ENCODE measurements around the gene ZNF664. TPM values are rescaled to one million over a fixed set of nuclear protein-coding genes. Genes with fewer than 3 reads are reported as not detected.
A peak's percentile ranks its signal among the peaks of the same experiment; 100 is the strongest.

ZNF664 gene
- total and polyA plus RNA-seq, 8 donors, result 16.5 to 224 (median 59.3) TPM

GRCh38 chr12:124035163-124035562 lies 62.1 kb downstream of the ZNF664 start:
- no peak for DNase-seq
- intact Hi-C loops (cut with DNase I; ENCODE audit: low total_unique reads), result loop anchor here (5.0 kb wide), 1 partner anchor 737 kb away; no protein-coding TSS in a partner anchor

GRCh38 chr12:124036171-124036598 lies 63.2 kb downstream of the ZNF664 start:
- Histone ChIP-seq H3K4me3 (no peak overlapping the region), H3K4me1 (peaks cover 0 to 4% (median 0%) of the 10 kb centered on the region in 4 donors), H3K9me3 (no peaks in the 10 kb centered on the region), H3K27me3 (no peaks in the 10 kb centered on the region), H3K27ac (no peak overlapping the region), H3K36me3 (no peaks in the 10 kb centered on the region)
- intact Hi-C loops (cut with DNase I; ENCODE audit: low total_unique reads), result loop anchor here (5.0 kb wide), 1 partner anchor 736 kb away; no protein-coding TSS in a partner anchor
- 53 to 59% (median 58%) methylated on average over 7 of the region's 7 CpGs for WGBS, 5 donors
- TF ChIP-seq POLR2AphosphoS5 (IDR thresholded peaks at IDR 0.05) (no peak), CTCF (IDR thresholded peaks at IDR 0.05) (no peak), EP300 (IDR thresholded peaks at IDR 0.05) (no peak), POLR2A (IDR thresholded peaks at IDR 0.05) (no peak)
- DNase-seq, result no peak

More at GRCh38 chr12:124035163-124035562, 62.1 kb downstream of the ZNF664 start:
- peaks cover 0 to 4% (median 0%) of the 10 kb centered on the region in 4 donors for H3K4me1 ChIP-seq
- H3K4me3 ChIP-seq, result no peak overlapping the region
- no peak overlapping the region for H3K27ac ChIP-seq
- 61 to 81% (median 70%) methylated on average over 2 of the region's 2 CpGs for WGBS, 5 donors
- H3K36me3 ChIP-seq, result no peaks in the 10 kb centered on the region
- no peak for TF ChIP-seq POLR2A (IDR thresholded peaks at IDR 0.05)
- TF ChIP-seq CTCF (IDR thresholded peaks at IDR 0.05), result no peak
- no peak for TF ChIP-seq EP300 (IDR thresholded peaks at IDR 0.05)
- TF ChIP-seq POLR2AphosphoS5 (IDR thresholded peaks at IDR 0.05), result no peak
- H3K9me3 ChIP-seq, result no peaks in the 10 kb centered on the region
- H3K27me3 ChIP-seq, result no peaks in the 10 kb centered on the region

GRCh38 chr12:124036657-124037109 lies 63.7 kb downstream of the ZNF664 start:
- Histone ChIP-seq H3K36me3 (no peaks in the 10 kb centered on the region), H3K27me3 (no peaks in the 10 kb centered on the region), H3K27ac (no peak overlapping the region), H3K9me3 (no peaks in the 10 kb centered on the region), H3K4me1 (peaks cover 0 to 4% (median 0%) of the 10 kb centered on the region in 4 donors), H3K4me3 (no peak overlapping the region)
- WGBS, 5 donors, result 35 to 42% (median 39%) methylated on average over 6 of the region's 6 CpGs
- intact Hi-C loops (cut with DNase I; ENCODE audit: low total_unique reads), result loop anchor here (5.0 kb wide), 1 partner anchor 736 kb away; no protein-coding TSS in a partner anchor
- DNase-seq, result peak; percentile 50 to 79
- TF ChIP-seq POLR2AphosphoS5 (IDR thresholded peaks at IDR 0.05), result no peak
- TF ChIP-seq CTCF (IDR thresholded peaks at IDR 0.05), result peak in 5 of 7 experiments; percentile 70 to 95 (median 87)
- TF ChIP-seq POLR2A (IDR thresholded peaks at IDR 0.05), result no peak
- no peak for TF ChIP-seq EP300 (IDR thresholded peaks at IDR 0.05)

GRCh38 chr12:124037331-124037730 lies 64.3 kb downstream of the ZNF664 start:
- Histone ChIP-seq H3K4me1 (peaks cover 0 to 4% (median 0%) of the 10 kb centered on the region in 4 donors), H3K4me3 (no peak overlapping the region), H3K27ac (no peak overlapping the region), H3K27me3 (no peaks in the 10 kb centered on the region), H3K9me3 (no peaks in the 10 kb centered on the region), H3K36me3 (no peaks in the 10 kb centered on the region)
- 79 to 100% (median 100%) methylated on average over 1 of the region's 1 CpG for WGBS, 5 donors
- TF ChIP-seq POLR2A (IDR thresholded peaks at IDR 0.05), result no peak
- no peak for TF ChIP-seq EP300 (IDR thresholded peaks at IDR 0.05)
- TF ChIP-seq POLR2AphosphoS5 (IDR thresholded peaks at IDR 0.05), result no peak
- no peak for TF ChIP-seq CTCF (IDR thresholded peaks at IDR 0.05)
- DNase-seq, result no peak
- intact Hi-C loops (cut with DNase I; ENCODE audit: low total_unique reads), result loop anchor here (5.0 kb wide), 1 partner anchor 735 kb away; no protein-coding TSS in a partner anchor
